Mesenchymal stem cell (in vitro differentiated cells and primary cell): Measurements from ENCODE around the gene ZP3.
"Not testable (repeated sequence)": the region's sequence is repeated elsewhere in the genome, so short reads cannot be mapped to it uniquely, and the experiment has no call there.

Experiments
- DNase-seq: peaks from one replicate; pipeline ENCODE4 v3.0.0-alpha.2; 2013
- H2AFZ ChIP-seq: one replicate; pipeline ENCODE4 v1.6.1; 2013; ENCODE audit warnings: low read depth, mild to moderate bottlenecking, control low read depth, inconsistent platforms, low read length, moderate library complexity
- H2AK5ac ChIP-seq: 2 replicates; pipeline ENCODE4 v1.6.1; 2013; ENCODE audit warnings: low read length, moderate library complexity, mild to moderate bottlenecking, inconsistent platforms; ENCODE audit not compliant: severe bottlenecking
- H2BK120ac ChIP-seq: one replicate; pipeline ENCODE4 v1.6.1; 2013; ENCODE audit warnings: low read depth, mild to moderate bottlenecking, inconsistent platforms, low read length, moderate library complexity
- H2BK12ac ChIP-seq, 2 experiments: one replicate each; pipeline ENCODE4 v1.6.1; 2013; ENCODE audit warnings: inconsistent platforms in 2 of 2, low read length in 2 of 2, mild to moderate bottlenecking in 2 of 2, moderate library complexity in 2 of 2, control low read depth in 1 of 2
- H2BK15ac ChIP-seq: one replicate; pipeline ENCODE4 v1.6.1; 2013; ENCODE audit warnings: mild to moderate bottlenecking, low read depth, inconsistent platforms; ENCODE audit not compliant: poor library complexity, severe bottlenecking
- H2BK5ac ChIP-seq: 2 replicates; pipeline ENCODE4 v1.6.1; 2013; ENCODE audit warnings: low read depth, mild to moderate bottlenecking, low read length, control low read depth, inconsistent platforms; ENCODE audit not compliant: poor library complexity, severe bottlenecking
- H3K14ac ChIP-seq, 2 experiments: one replicate each; pipeline ENCODE4 v1.6.1; 2013; ENCODE audit warnings: inconsistent platforms in 2 of 2, low read length in 2 of 2, control low read depth in 1 of 2, mild to moderate bottlenecking in 1 of 2, moderate library complexity in 1 of 2
- H3K18ac ChIP-seq, 2 experiments: one replicate each; pipeline ENCODE4 v1.6.1; 2013; ENCODE audit warnings: inconsistent platforms in 2 of 2, low read length in 2 of 2, control low read depth in 1 of 2, low read depth in 1 of 2, mild to moderate bottlenecking in 1 of 2
- H3K23ac ChIP-seq, 2 experiments: one replicate each; pipeline ENCODE4 v1.6.1; 2013; ENCODE audit warnings: inconsistent platforms in 2 of 2, low read length in 2 of 2, mild to moderate bottlenecking in 2 of 2, moderate library complexity in 2 of 2, control low read depth in 1 of 2
- H3K27ac ChIP-seq: 2 replicates; pipeline ENCODE4 v1.5.1; 2013; ENCODE audit warnings: mild to moderate bottlenecking, moderate library complexity, low read length, control low read depth, inconsistent platforms; ENCODE audit not compliant: poor library complexity, severe bottlenecking
- H3K27me3 ChIP-seq, 2 experiments: 2 replicates each; pipeline versions ENCODE4 v1.6.1 to v1.7.0; 2013; ENCODE audit warnings: low read length in 2 of 2, mild to moderate bottlenecking in 2 of 2, moderate library complexity in 2 of 2, control low read depth in 1 of 2, inconsistent platforms in 1 of 2; ENCODE audit not compliant: control insufficient read depth in 1 of 2, insufficient read depth in 1 of 2
- H3K36me3 ChIP-seq, 2 experiments: 2 replicates each; pipeline versions ENCODE4 v1.6.1 to v1.7.0; 2013; ENCODE audit warnings: low read length in 2 of 2, control low read depth in 1 of 2, inconsistent platforms in 1 of 2, low read depth in 1 of 2, mild to moderate bottlenecking in 1 of 2; ENCODE audit not compliant: insufficient read depth in 2 of 2, control insufficient read depth in 1 of 2
- H3K4ac ChIP-seq, 2 experiments: one replicate each; pipeline ENCODE4 v1.6.1; 2013; ENCODE audit warnings: inconsistent platforms in 2 of 2, low read length in 2 of 2, mild to moderate bottlenecking in 2 of 2, moderate library complexity in 2 of 2, control low read depth in 1 of 2, low read depth in 1 of 2
- H3K4me1 ChIP-seq: 2 replicates; pipeline ENCODE4 v1.6.1; 2013; ENCODE audit warnings: low read depth, low read length, control low read depth; ENCODE audit not compliant: control insufficient read depth, insufficient read depth
- H3K4me2 ChIP-seq: 2 replicates; pipeline ENCODE4 v1.6.1; 2013; ENCODE audit warnings: low read length, mild to moderate bottlenecking, inconsistent platforms; ENCODE audit not compliant: poor library complexity, severe bottlenecking
- H3K4me3 ChIP-seq, 2 experiments: 2 replicates each; pipeline versions ENCODE4 v1.5.1 to v1.7.0; 2013; ENCODE audit warnings: low read length in 2 of 2, mild to moderate bottlenecking in 2 of 2, control low read depth in 1 of 2, low read depth in 1 of 2; ENCODE audit not compliant: insufficient read depth in 1 of 2
- H3K79me1 ChIP-seq: replicated peaks from 2 replicates; pipeline ENCODE4 v1.6.1; 2013; ENCODE audit warnings: mild to moderate bottlenecking, control low read depth, low read length, inconsistent platforms; ENCODE audit not compliant: poor library complexity, severe bottlenecking
- H3K9ac ChIP-seq: 2 replicates; pipeline ENCODE4 v1.7.0; 2013; ENCODE audit warnings: mild to moderate bottlenecking, low read length, moderate library complexity
- H3K9me3 ChIP-seq: 2 replicates; pipeline ENCODE4 v1.7.0; 2013; ENCODE audit warnings: mild to moderate bottlenecking, low read length; ENCODE audit not compliant: control insufficient read depth
- H4K8ac ChIP-seq: one replicate; pipeline ENCODE4 v1.6.1; 2013; ENCODE audit warnings: inconsistent platforms, mild to moderate bottlenecking, low read length, moderate library complexity
- H4K91ac ChIP-seq: one replicate; pipeline ENCODE4 v1.6.1; 2013; ENCODE audit warnings: mild to moderate bottlenecking, low read length, inconsistent platforms
- WGBS: methylation state at CpG from one replicate; pipeline ENCODE4 v1.1.7; 2013; ENCODE audit warnings: mixed read lengths; 5-methylcytosine and 5-hydroxymethylcytosine counted together

The ZP3 gene

DNA sequence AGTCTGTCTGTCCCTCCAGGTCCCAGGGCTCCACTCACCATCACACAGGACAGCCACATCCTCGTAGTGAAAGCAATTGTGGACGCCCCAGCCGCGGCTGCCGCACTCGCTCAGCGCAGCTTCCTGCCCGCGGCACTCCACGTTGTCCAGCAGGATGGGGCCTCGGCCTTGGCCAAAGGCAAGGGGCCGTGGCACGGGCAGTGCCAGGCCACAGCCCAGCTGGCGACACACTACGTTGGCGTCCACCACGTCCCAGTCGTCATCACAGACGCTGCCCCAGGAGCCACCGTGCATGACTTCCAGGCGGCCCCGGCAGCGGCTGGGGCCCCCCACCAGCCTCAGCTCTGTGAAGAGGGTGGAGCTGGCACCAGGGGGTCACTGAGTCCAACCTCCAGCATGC, 24.5 kb upstream of the ZP3 start:
- Histone ChIP-seq H2AK5ac (no peak overlapping the region), H4K8ac (no peak overlapping the region), H3K79me1 (no peaks in the 10 kb centered on the region), H3K4ac (no peak overlapping the region), H3K9ac (no peak overlapping the region), H3K4me2 (no peak overlapping the region), H2BK120ac (no peak overlapping the region), H3K18ac (no peak overlapping the region), H2BK12ac (no peak overlapping the region), H3K23ac (no peak overlapping the region), H3K27me3 (no peaks in the 10 kb centered on the region), H2AFZ (no peak overlapping the region), H3K9me3 (no peaks in the 10 kb centered on the region), H4K91ac (peak overlapping the region; percentile 50), H3K27ac (no peak overlapping the region), H2BK5ac (no peak overlapping the region), H3K4me1 (peaks cover 5% of the 10 kb centered on the region), H3K4me3 (no peak overlapping the region), H2BK15ac (no peak overlapping the region), H3K14ac (no peak overlapping the region), H3K36me3 (peaks cover 0 to 5% of the 10 kb centered on the region in 2 experiments)
- 94% methylated on average over 23 of the region's 23 CpGs for WGBS
- DNase-seq: no peak

- H2BK15ac ChIP-seq, H3K27me3 ChIP-seq: not testable (repeated sequence)
Observed at GRCh38 chr7:76403097-76403496, 21.7 kb upstream of the ZP3 start.

DNA sequence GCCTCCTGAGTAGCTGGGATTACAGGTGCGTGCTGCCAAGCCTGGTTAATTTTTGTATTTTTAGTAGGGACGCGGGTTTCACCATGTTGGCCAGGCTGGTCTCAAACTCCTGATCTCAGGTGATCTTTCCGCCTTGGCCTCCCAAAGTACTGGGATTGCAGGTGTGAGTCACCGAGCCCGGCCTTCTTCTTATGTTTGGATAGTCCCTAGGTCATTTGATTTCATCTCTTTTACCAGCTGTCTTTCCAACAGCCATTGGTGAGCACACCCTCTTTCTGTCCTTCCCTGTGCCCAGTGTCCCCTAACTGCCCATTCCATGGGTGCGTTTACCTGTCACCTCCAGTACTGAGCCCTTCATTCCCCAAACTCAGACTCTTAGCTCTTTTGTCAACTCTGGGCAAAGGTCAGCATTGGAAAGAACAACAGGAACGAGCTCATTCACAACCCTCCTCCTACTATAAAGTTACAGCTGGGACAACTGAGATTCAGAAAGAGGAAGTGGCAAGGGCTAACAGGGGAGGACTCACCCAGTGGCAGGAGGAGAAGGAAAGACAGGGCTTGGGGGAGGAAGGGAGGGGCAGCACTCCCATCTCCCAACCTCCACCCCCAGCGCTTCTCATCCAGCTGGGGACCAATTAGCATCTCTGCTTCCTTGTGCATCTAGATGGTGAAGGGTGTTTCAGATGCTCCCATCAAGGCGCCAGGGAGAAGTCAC, 20.8 kb upstream of the ZP3 start:
- Histone ChIP-seq H2BK12ac (no peak overlapping the region), H3K9me3 (no peaks in the 10 kb centered on the region), H3K36me3 (no peaks in the 10 kb centered on the region), H3K4ac (no peak overlapping the region), H3K23ac (no peak overlapping the region), H3K27me3 (peaks cover 0 to 4% of the 10 kb centered on the region in 2 experiments), H3K4me2 (no peak overlapping the region), H2AK5ac (no peak overlapping the region), H3K9ac (no peak overlapping the region), H3K14ac (no peak overlapping the region), H4K8ac (no peak overlapping the region), H3K4me3 (no peak overlapping the region), H2AFZ (no peak overlapping the region), H3K79me1 (no peaks in the 10 kb centered on the region), H3K18ac (no peak overlapping the region), H2BK15ac (no peak overlapping the region), H4K91ac (no peak overlapping the region), H2BK5ac (no peak overlapping the region), H3K4me1 (no peaks in the 10 kb centered on the region), H3K27ac (no peak overlapping the region), H2BK120ac (no peak overlapping the region)
- no peak for DNase-seq
- WGBS: 90% methylated on average over 8 of the region's 10 CpGs

More at GRCh38 chr7:76403097-76403496, 21.7 kb upstream of the ZP3 start:
- not testable (repeated sequence) for H4K8ac ChIP-seq, H2AFZ ChIP-seq, H3K4ac ChIP-seq, H3K18ac ChIP-seq, H3K4me1 ChIP-seq, H2BK120ac ChIP-seq, H3K9ac ChIP-seq, H3K4me2 ChIP-seq, H2BK5ac ChIP-seq, H3K4me3 ChIP-seq, H4K91ac ChIP-seq, H3K36me3 ChIP-seq, H3K27ac ChIP-seq, DNase-seq, H3K79me1 ChIP-seq, H3K9me3 ChIP-seq, H2AK5ac ChIP-seq, H3K14ac ChIP-seq, H3K23ac ChIP-seq, H2BK12ac ChIP-seq
- WGBS: 81% methylated on average over 8 of the region's 8 CpGs

DNA sequence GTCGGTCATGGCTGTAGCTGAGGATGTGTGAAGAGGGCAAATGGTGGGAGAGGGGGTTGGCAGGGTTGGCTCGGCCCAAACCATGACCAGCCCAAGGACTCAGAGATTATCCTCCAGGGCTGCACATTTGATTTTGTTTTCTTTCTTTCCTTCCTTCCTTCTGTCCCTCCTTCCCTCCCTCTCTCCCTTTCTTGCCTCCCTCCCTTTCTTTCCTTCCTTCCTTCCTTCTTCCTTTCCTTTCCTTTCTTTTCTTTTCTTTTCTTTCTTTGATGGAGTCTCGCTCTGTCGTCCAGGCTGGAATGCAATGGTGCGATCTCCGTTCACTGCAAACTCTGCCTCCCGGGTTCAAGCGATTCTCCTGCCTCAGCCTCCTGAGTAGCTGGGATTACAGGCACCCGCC, 19.0 kb upstream of the ZP3 start:
- Histone ChIP-seq H4K91ac (no peak overlapping the region), H2AFZ (no peak overlapping the region), H2AK5ac (no peak overlapping the region), H3K4me1 (peaks cover 2% of the 10 kb centered on the region), H3K4me2 (no peak overlapping the region), H2BK120ac (no peak overlapping the region), H2BK15ac (no peak overlapping the region), H3K4me3 (no peak overlapping the region), H3K27me3 (peaks cover 0 to 8% of the 10 kb centered on the region in 2 experiments), H2BK12ac (no peak overlapping the region), H3K14ac (no peak overlapping the region), H3K18ac (no peak overlapping the region), H3K79me1 (no peaks in the 10 kb centered on the region), H3K4ac (no peak overlapping the region), H3K9me3 (no peaks in the 10 kb centered on the region), H3K27ac (no peak overlapping the region), H3K23ac (no peak overlapping the region), H3K9ac (no peak overlapping the region), H4K8ac (no peak overlapping the region), H3K36me3 (no peaks in the 10 kb centered on the region), H2BK5ac (no peak overlapping the region)
- DNase-seq: no peak
- WGBS: 87% methylated on average over 8 of the region's 9 CpGs
